ENCODE results near the gene TYROBP. TPM values are rescaled to one million over a fixed set of nuclear protein-coding genes. Genes with fewer than 3 reads are reported as not detected.

Gene TYROBP
- total and polyA plus RNA-seq, 2 of the 8 experiments (the other 6 are each of a cell fraction or from before 2014, with no cell fraction given), result 0.18 TPM; not detected in 1

DNA sequence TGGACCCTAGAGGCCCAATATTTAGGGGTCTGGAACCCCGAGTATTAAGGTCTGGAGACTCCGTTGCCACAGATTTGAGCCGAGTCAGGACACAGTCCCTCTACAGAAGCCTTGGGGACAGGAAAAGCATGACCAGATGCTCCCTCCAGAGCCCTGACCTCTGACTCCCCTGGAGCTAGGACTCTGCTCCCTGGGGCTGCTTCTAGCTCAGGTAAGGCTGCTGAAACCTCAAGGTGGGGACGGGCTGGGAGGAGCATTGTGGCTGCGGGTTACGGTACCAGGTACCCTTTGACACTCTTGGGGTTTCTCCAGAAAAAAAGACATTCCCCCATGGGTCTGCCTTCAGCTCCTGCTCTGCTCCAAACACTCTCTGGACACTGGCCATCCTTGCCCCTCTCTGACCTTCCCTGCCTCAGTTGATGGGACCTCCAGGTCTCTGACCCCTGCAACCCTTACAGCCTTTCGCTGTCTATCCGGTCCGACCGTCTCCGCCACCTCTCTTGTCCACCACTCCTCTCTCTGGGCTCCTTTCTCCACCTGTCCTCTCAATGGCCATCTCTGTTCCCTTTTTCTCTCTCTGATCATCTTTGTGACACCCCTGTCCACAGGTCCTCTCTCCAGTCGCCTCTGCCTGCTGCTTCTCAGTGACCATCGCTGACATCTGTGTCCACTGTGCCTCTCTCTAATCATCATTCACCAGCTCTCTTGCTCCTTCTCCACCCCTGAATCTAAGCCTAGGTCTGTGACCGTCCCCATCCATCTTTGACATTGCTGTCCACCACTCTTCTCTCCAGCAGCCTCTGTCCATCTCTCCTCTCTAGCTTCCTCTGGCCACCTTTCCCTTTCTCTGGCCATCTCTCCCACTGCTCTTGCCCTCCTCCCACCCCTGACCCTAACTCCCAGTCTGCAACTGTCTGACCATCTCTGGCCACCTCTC is 29.5 kb upstream of the TYROBP start (continued):
- TF ChIP-seq CTBP2 (IDR thresholded peaks at IDR 0.05; ENCODE audit: borderline replicate concordance, insufficient read depth, insufficient read length, low read length) (no peak), JUND (IDR thresholded peaks at IDR 0.05; ENCODE audit: low read length) (no peak), RXRA (IDR thresholded peaks at IDR 0.05; ENCODE audit: insufficient read depth, low read depth, low read length) (no peak), ASH2L (IDR thresholded peaks at IDR 0.05; ENCODE audit: low read length) (no peak), POU5F1 (IDR thresholded peaks at IDR 0.05; ENCODE audit: low read depth, low read length) (no peak), SIN3A (conservative IDR thresholded peaks at IDR 0.05 in 1 of 2, IDR thresholded peaks at IDR 0.05 in 1 of 2; ENCODE audit: low read depth in 1 of 2, low read length in 2 of 2) (no peak), EZH2 (IDR thresholded peaks at IDR 0.05; ENCODE audit: low read depth, low read length, severe bottlenecking) (no peak), TAF1 (IDR thresholded peaks at IDR 0.05; ENCODE audit: low read depth, low read length) (no peak)
- TF ChIP-seq, protein P1, sequence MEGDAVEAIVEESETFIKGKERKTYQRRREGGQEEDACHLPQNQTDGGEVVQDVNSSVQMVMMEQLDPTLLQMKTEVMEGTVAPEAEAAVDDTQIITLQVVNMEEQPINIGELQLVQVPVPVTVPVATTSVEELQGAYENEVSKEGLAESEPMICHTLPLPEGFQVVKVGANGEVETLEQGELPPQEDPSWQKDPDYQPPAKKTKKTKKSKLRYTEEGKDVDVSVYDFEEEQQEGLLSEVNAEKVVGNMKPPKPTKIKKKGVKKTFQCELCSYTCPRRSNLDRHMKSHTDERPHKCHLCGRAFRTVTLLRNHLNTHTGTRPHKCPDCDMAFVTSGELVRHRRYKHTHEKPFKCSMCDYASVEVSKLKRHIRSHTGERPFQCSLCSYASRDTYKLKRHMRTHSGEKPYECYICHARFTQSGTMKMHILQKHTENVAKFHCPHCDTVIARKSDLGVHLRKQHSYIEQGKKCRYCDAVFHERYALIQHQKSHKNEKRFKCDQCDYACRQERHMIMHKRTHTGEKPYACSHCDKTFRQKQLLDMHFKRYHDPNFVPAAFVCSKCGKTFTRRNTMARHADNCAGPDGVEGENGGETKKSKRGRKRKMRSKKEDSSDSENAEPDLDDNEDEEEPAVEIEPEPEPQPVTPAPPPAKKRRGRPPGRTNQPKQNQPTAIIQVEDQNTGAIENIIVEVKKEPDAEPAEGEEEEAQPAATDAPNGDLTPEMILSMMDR (IDR thresholded peaks at IDR 0.05; ENCODE audit: control extremely low read depth in 1 of 3, insufficient read depth in 1 of 3, low read depth in 1 of 3, low read length in 3 of 3), result no peak
- TF ChIP-seq, protein P2, sequence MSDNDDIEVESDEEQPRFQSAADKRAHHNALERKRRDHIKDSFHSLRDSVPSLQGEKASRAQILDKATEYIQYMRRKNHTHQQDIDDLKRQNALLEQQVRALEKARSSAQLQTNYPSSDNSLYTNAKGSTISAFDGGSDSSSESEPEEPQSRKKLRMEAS (IDR thresholded peaks at IDR 0.05), result no peak

Measured in H1 (cell line).